Parathyroid adenoma (tissue), 2 donors: Measurements from ENCODE around the gene RFTN2.

Experiments used
- H2AFZ ChIP-seq: fragments of 300-600 bp; sonication (generic); one replicate; pipeline ENCODE4 v1.7.0; 2017; ENCODE audit warnings: antibody characterized with exemption, mild to moderate bottlenecking
- H3K27ac ChIP-seq: fragments of 300-600 bp; sonication (generic); one replicate; pipeline ENCODE4 v1.7.0; 2017
- H3K27me3 ChIP-seq: fragments of 300-600 bp; sonication (generic); one replicate; pipeline ENCODE4 v1.7.0; 2017; ENCODE audit warnings: low read length; ENCODE audit not compliant: control insufficient read depth, insufficient read depth
- H3K36me3 ChIP-seq: fragments of 300-600 bp; sonication (generic); one replicate; pipeline ENCODE4 v1.7.0; 2017; ENCODE audit warnings: low read length; ENCODE audit not compliant: control insufficient read depth, insufficient read depth
- H3K4me1 ChIP-seq: fragments of 300-600 bp; sonication (generic); one replicate; pipeline ENCODE4 v1.7.0; 2017; ENCODE audit warnings: control low read depth
- H3K4me2 ChIP-seq: fragments of 300-600 bp; sonication (generic); one replicate; pipeline ENCODE4 v1.7.0; 2017; ENCODE audit warnings: low read length
- H3K4me3 ChIP-seq: fragments of 300-600 bp; sonication (generic); one replicate; pipeline ENCODE4 v1.7.0; 2017; ENCODE audit warnings: low read depth, low read length
- H3K79me2 ChIP-seq: fragments of 300-600 bp; sonication (generic); one replicate; pipeline ENCODE4 v1.7.0; 2017; ENCODE audit warnings: control low read depth
- H3K9ac ChIP-seq: fragments of 300-600 bp; sonication (generic); one replicate; pipeline ENCODE4 v1.7.0; 2017; ENCODE audit warnings: mild to moderate bottlenecking
- H3K9me3 ChIP-seq: fragments of 300-600 bp; sonication (generic); one replicate; pipeline ENCODE4 v1.7.0; 2017; ENCODE audit warnings: low read length; ENCODE audit not compliant: control insufficient read depth
- TF ChIP-seq, protein P1 (sequence below): fragments of 300-600 bp; sonication (generic); IDR thresholded peaks from one replicate; pipeline ENCODE4 v1.7.0; 2017; ENCODE audit warnings: antibody characterized with exemption, mild to moderate bottlenecking
- donor health status: primary hyperparathyroidism.

The RFTN2 gene

GRCh38 chr2:197548582-197548981 lies 126.8 kb downstream of the RFTN2 start:
- no peaks in the 10 kb centered on the region for H3K4me1 ChIP-seq
- peaks cover 11% of the 10 kb centered on the region for H3K79me2 ChIP-seq
- no peak overlapping the region for H2AFZ ChIP-seq
- no peaks in the 10 kb centered on the region for H3K36me3 ChIP-seq
- H3K9ac ChIP-seq: no peak overlapping the region
- H3K27me3 ChIP-seq: no peaks in the 10 kb centered on the region
- no peak overlapping the region for H3K27ac ChIP-seq
- TF ChIP-seq, protein P1, sequence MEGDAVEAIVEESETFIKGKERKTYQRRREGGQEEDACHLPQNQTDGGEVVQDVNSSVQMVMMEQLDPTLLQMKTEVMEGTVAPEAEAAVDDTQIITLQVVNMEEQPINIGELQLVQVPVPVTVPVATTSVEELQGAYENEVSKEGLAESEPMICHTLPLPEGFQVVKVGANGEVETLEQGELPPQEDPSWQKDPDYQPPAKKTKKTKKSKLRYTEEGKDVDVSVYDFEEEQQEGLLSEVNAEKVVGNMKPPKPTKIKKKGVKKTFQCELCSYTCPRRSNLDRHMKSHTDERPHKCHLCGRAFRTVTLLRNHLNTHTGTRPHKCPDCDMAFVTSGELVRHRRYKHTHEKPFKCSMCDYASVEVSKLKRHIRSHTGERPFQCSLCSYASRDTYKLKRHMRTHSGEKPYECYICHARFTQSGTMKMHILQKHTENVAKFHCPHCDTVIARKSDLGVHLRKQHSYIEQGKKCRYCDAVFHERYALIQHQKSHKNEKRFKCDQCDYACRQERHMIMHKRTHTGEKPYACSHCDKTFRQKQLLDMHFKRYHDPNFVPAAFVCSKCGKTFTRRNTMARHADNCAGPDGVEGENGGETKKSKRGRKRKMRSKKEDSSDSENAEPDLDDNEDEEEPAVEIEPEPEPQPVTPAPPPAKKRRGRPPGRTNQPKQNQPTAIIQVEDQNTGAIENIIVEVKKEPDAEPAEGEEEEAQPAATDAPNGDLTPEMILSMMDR: no peak
- no peak overlapping the region for H3K4me2 ChIP-seq
- H3K4me3 ChIP-seq: no peak overlapping the region
- no peaks in the 10 kb centered on the region for H3K9me3 ChIP-seq

DNA sequence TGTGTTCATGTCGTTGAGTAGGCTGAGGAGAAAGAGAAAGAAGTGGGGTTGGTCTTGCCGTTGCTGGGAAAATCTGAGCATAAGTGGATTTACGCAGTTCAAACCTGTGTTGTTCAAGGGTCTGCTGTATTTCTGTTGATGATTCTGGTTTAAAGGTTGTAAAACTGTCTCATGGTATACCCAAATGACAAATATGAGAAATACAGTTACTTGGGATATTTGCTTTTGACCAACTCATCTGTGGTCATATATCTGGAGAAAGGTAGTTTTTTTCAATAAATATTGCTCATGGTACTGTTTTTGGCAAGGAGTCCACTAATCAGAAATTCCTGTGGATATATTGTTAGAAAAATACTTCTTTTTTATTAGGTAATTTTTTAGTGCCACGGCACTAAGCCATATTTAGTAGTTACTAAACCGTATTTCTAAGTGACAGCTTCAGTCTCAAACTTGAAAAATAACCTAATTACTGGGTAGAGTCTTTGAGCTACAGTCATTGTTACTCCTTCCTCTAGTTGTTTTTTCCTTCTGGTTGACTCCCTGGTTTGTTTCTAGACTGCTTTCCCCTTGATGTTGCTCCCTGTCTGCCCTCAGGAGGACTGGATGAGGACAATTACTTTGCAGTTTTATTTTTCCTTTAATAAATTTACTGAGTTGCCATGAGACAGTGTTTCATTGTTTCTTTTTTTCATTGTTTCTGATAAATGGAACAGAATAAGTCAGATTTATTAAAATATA lies 128.1 kb downstream of the RFTN2 start:
- H2AFZ ChIP-seq: no peak overlapping the region
- H3K4me2 ChIP-seq: no peak overlapping the region
- no peak overlapping the region for H3K4me3 ChIP-seq
- H3K79me2 ChIP-seq: peaks cover 12% of the 10 kb centered on the region
- H3K9me3 ChIP-seq: no peaks in the 10 kb centered on the region
- no peaks in the 10 kb centered on the region for H3K27me3 ChIP-seq
- H3K9ac ChIP-seq: no peak overlapping the region
- TF ChIP-seq, protein P1: no peak
- no peaks in the 10 kb centered on the region for H3K4me1 ChIP-seq
- H3K36me3 ChIP-seq: no peaks in the 10 kb centered on the region
- H3K27ac ChIP-seq: no peak overlapping the region

GRCh38 chr2:197543206-197543605 lies 132.2 kb downstream of the RFTN2 start:
- no peak overlapping the region for H3K4me3 ChIP-seq
- H3K4me2 ChIP-seq: no peak overlapping the region
- H3K27ac ChIP-seq: no peak overlapping the region
- H3K4me1 ChIP-seq: no peaks in the 10 kb centered on the region
- no peak overlapping the region for H2AFZ ChIP-seq
- H3K36me3 ChIP-seq: no peaks in the 10 kb centered on the region
- no peaks in the 10 kb centered on the region for H3K27me3 ChIP-seq
- peaks cover 15% of the 10 kb centered on the region for H3K79me2 ChIP-seq
- TF ChIP-seq, protein P1: no peak
- no peaks in the 10 kb centered on the region for H3K9me3 ChIP-seq
- H3K9ac ChIP-seq: no peak overlapping the region

- Histone ChIP-seq H3K9ac (no peak overlapping the region), H2AFZ (no peak overlapping the region), H3K27ac (no peak overlapping the region), H3K79me2 (peaks cover 25% of the 10 kb centered on the region), H3K4me2 (no peak overlapping the region), H3K9me3 (no peaks in the 10 kb centered on the region), H3K27me3 (no peaks in the 10 kb centered on the region), H3K4me3 (no peak overlapping the region), H3K4me1 (no peaks in the 10 kb centered on the region), H3K36me3 (no peaks in the 10 kb centered on the region)
- TF ChIP-seq, protein P1: no peak
Observed at GRCh38 chr2:197539734-197540133, 135.7 kb downstream of the RFTN2 start.

- H2AFZ ChIP-seq: no peak overlapping the region
- TF ChIP-seq, protein P1: no peak
- H3K4me2 ChIP-seq: no peak overlapping the region
- H3K79me2 ChIP-seq: peaks cover 21% of the 10 kb centered on the region
- no peak overlapping the region for H3K27ac ChIP-seq
- H3K9me3 ChIP-seq: no peaks in the 10 kb centered on the region
- no peaks in the 10 kb centered on the region for H3K4me1 ChIP-seq
- no peak overlapping the region for H3K4me3 ChIP-seq
- H3K36me3 ChIP-seq: no peaks in the 10 kb centered on the region
- H3K9ac ChIP-seq: no peak overlapping the region
- H3K27me3 ChIP-seq: no peaks in the 10 kb centered on the region
Observed at GRCh38 chr2:197538412-197538811, 137.0 kb downstream of the RFTN2 start.
